ENCODE results near the gene TGIF1.

The TGIF1 gene

GRCh38 chr18:3485153-3486149, 35.5 kb downstream of the TGIF1 start:
- Histone ChIP-seq H3K4me3 (ENCODE audit: low read length in 2 of 2) (no peak overlapping the region), H3K27ac (ENCODE audit: low read length) (no peak overlapping the region), H3K27me3 (ENCODE audit: control insufficient read depth in 1 of 2, insufficient read depth in 2 of 2, low read length in 2 of 2) (no peaks in the 10 kb centered on the region), H3K36me3 (ENCODE audit: control insufficient read depth in 2 of 2, insufficient read depth in 2 of 2, low read length in 2 of 2) (no peaks in the 10 kb centered on the region), H3K4me1 (ENCODE audit: control insufficient read depth, insufficient read depth, low read length) (no peaks in the 10 kb centered on the region), H3K9ac (ENCODE audit: low read length in 2 of 2) (no peak overlapping the region), H3K9me3 (ENCODE audit: control insufficient read depth in 2 of 2, low read length in 2 of 2) (no peaks in the 10 kb centered on the region)

GRCh38 chr18:3486512-3486911, 36.5 kb downstream of the TGIF1 start:
- Histone ChIP-seq H3K36me3 (ENCODE audit: control insufficient read depth in 2 of 2, insufficient read depth in 2 of 2, low read length in 2 of 2) (no peaks in the 10 kb centered on the region), H3K27ac (ENCODE audit: low read length) (no peak overlapping the region), H3K4me3 (ENCODE audit: low read length in 2 of 2) (no peak overlapping the region), H3K27me3 (ENCODE audit: control insufficient read depth in 1 of 2, insufficient read depth in 2 of 2, low read length in 2 of 2) (no peaks in the 10 kb centered on the region), H3K9me3 (ENCODE audit: control insufficient read depth in 2 of 2, low read length in 2 of 2) (no peaks in the 10 kb centered on the region), H3K9ac (ENCODE audit: low read length in 2 of 2) (no peak overlapping the region), H3K4me1 (ENCODE audit: control insufficient read depth, insufficient read depth, low read length) (no peaks in the 10 kb centered on the region)

- Histone ChIP-seq H3K27me3 (ENCODE audit: control insufficient read depth in 1 of 2, insufficient read depth in 2 of 2, low read length in 2 of 2) (no peaks in the 10 kb centered on the region), H3K4me3 (ENCODE audit: low read length in 2 of 2) (no peak overlapping the region), H3K36me3 (ENCODE audit: control insufficient read depth in 2 of 2, insufficient read depth in 2 of 2, low read length in 2 of 2) (no peaks in the 10 kb centered on the region), H3K9ac (ENCODE audit: low read length in 2 of 2) (no peak overlapping the region), H3K4me1 (ENCODE audit: control insufficient read depth, insufficient read depth, low read length) (no peaks in the 10 kb centered on the region), H3K27ac (ENCODE audit: low read length) (no peak overlapping the region), H3K9me3 (ENCODE audit: control insufficient read depth in 2 of 2, low read length in 2 of 2) (no peaks in the 10 kb centered on the region)
Measured at GRCh38 chr18:3489462-3489861, 39.5 kb downstream of the TGIF1 start.

GRCh38 chr18:3491981-3492555, 42.1 kb downstream of the TGIF1 start:
- no peaks in the 10 kb centered on the region for H3K4me1 ChIP-seq (ENCODE audit: control insufficient read depth, insufficient read depth, low read length)
- no peak overlapping the region for H3K4me3 ChIP-seq (ENCODE audit: low read length in 2 of 2)
- H3K36me3 ChIP-seq (ENCODE audit: control insufficient read depth in 2 of 2, insufficient read depth in 2 of 2, low read length in 2 of 2), result no peaks in the 10 kb centered on the region
- no peak overlapping the region for H3K27ac ChIP-seq (ENCODE audit: low read length)
- H3K9me3 ChIP-seq (ENCODE audit: control insufficient read depth in 2 of 2, low read length in 2 of 2), result no peaks in the 10 kb centered on the region
- H3K9ac ChIP-seq (ENCODE audit: low read length in 2 of 2), result no peak overlapping the region
- no peaks in the 10 kb centered on the region for H3K27me3 ChIP-seq (ENCODE audit: control insufficient read depth in 1 of 2, insufficient read depth in 2 of 2, low read length in 2 of 2)

GRCh38 chr18:3492721-3493120, 42.7 kb downstream of the TGIF1 start:
- Histone ChIP-seq H3K27ac (ENCODE audit: low read length) (no peak overlapping the region), H3K27me3 (ENCODE audit: control insufficient read depth in 1 of 2, insufficient read depth in 2 of 2, low read length in 2 of 2) (no peaks in the 10 kb centered on the region), H3K36me3 (ENCODE audit: control insufficient read depth in 2 of 2, insufficient read depth in 2 of 2, low read length in 2 of 2) (no peaks in the 10 kb centered on the region), H3K4me3 (ENCODE audit: low read length in 2 of 2) (no peak overlapping the region), H3K9ac (ENCODE audit: low read length in 2 of 2) (no peak overlapping the region), H3K4me1 (ENCODE audit: control insufficient read depth, insufficient read depth, low read length) (no peaks in the 10 kb centered on the region), H3K9me3 (ENCODE audit: control insufficient read depth in 2 of 2, low read length in 2 of 2) (no peaks in the 10 kb centered on the region)

- Histone ChIP-seq H3K4me1 (ENCODE audit: control insufficient read depth, insufficient read depth, low read length) (no peaks in the 10 kb centered on the region), H3K4me3 (ENCODE audit: low read length in 2 of 2) (no peak overlapping the region), H3K27ac (ENCODE audit: low read length) (no peak overlapping the region)
Measured at GRCh38 chr18:3493501-3494244, 43.7 kb downstream of the TGIF1 start.

GRCh38 chr18:3494245-3494526, 44.2 kb downstream of the TGIF1 start:
- no peak overlapping the region for H3K9ac ChIP-seq (ENCODE audit: low read length in 2 of 2)
- no peak overlapping the region for H3K4me3 ChIP-seq (ENCODE audit: low read length in 2 of 2)
- no peaks in the 10 kb centered on the region for H3K36me3 ChIP-seq (ENCODE audit: control insufficient read depth in 2 of 2, insufficient read depth in 2 of 2, low read length in 2 of 2)
- H3K9me3 ChIP-seq (ENCODE audit: control insufficient read depth in 2 of 2, low read length in 2 of 2), result no peaks in the 10 kb centered on the region
- H3K4me1 ChIP-seq (ENCODE audit: control insufficient read depth, insufficient read depth, low read length), result no peaks in the 10 kb centered on the region
- H3K27me3 ChIP-seq (ENCODE audit: control insufficient read depth in 1 of 2, insufficient read depth in 2 of 2, low read length in 2 of 2), result no peaks in the 10 kb centered on the region
- H3K27ac ChIP-seq (ENCODE audit: low read length), result no peak overlapping the region

More at GRCh38 chr18:3493501-3494244, 43.7 kb downstream of the TGIF1 start:
- no peaks in the 10 kb centered on the region for H3K9me3 ChIP-seq (ENCODE audit: control insufficient read depth in 2 of 2, low read length in 2 of 2)
- H3K27me3 ChIP-seq (ENCODE audit: control insufficient read depth in 1 of 2, insufficient read depth in 2 of 2, low read length in 2 of 2), result no peaks in the 10 kb centered on the region
- H3K36me3 ChIP-seq (ENCODE audit: control insufficient read depth in 2 of 2, insufficient read depth in 2 of 2, low read length in 2 of 2), result no peaks in the 10 kb centered on the region
- no peak overlapping the region for H3K9ac ChIP-seq (ENCODE audit: low read length in 2 of 2)

- Histone ChIP-seq H3K9ac (ENCODE audit: low read length in 2 of 2) (no peak overlapping the region), H3K27ac (ENCODE audit: low read length) (no peak overlapping the region), H3K36me3 (ENCODE audit: control insufficient read depth in 2 of 2, insufficient read depth in 2 of 2, low read length in 2 of 2) (no peaks in the 10 kb centered on the region), H3K9me3 (ENCODE audit: control insufficient read depth in 2 of 2, low read length in 2 of 2) (no peaks in the 10 kb centered on the region), H3K4me1 (ENCODE audit: control insufficient read depth, insufficient read depth, low read length) (no peaks in the 10 kb centered on the region), H3K4me3 (ENCODE audit: low read length in 2 of 2) (no peak overlapping the region), H3K27me3 (ENCODE audit: control insufficient read depth in 1 of 2, insufficient read depth in 2 of 2, low read length in 2 of 2) (peaks cover 0 to under 1% of the 10 kb centered on the region in 2 donors)
Measured at GRCh38 chr18:3494569-3494968, 44.6 kb downstream of the TGIF1 start.

- no peak overlapping the region for H3K4me3 ChIP-seq (ENCODE audit: low read length in 2 of 2)
- peaks cover 5 to 7% of the 10 kb centered on the region in 2 donors for H3K27me3 ChIP-seq (ENCODE audit: control insufficient read depth in 1 of 2, insufficient read depth in 2 of 2, low read length in 2 of 2)
- H3K4me1 ChIP-seq (ENCODE audit: control insufficient read depth, insufficient read depth, low read length), result peaks cover 3% of the 10 kb centered on the region
- no peaks in the 10 kb centered on the region for H3K9me3 ChIP-seq (ENCODE audit: control insufficient read depth in 2 of 2, low read length in 2 of 2)
- H3K27ac ChIP-seq (ENCODE audit: low read length), result no peak overlapping the region
- H3K36me3 ChIP-seq (ENCODE audit: control insufficient read depth in 2 of 2, insufficient read depth in 2 of 2, low read length in 2 of 2), result no peaks in the 10 kb centered on the region
- no peak overlapping the region for H3K9ac ChIP-seq (ENCODE audit: low read length in 2 of 2)
Measured at GRCh38 chr18:3495691-3496430, 45.9 kb downstream of the TGIF1 start.

- Histone ChIP-seq H3K27ac (ENCODE audit: low read length) (no peak overlapping the region), H3K9ac (ENCODE audit: low read length in 2 of 2) (peak overlapping the region in 1 of 2 donors; percentile 51), H3K9me3 (ENCODE audit: control insufficient read depth in 2 of 2, low read length in 2 of 2) (no peaks in the 10 kb centered on the region), H3K4me3 (ENCODE audit: low read length in 2 of 2) (peak overlapping the region; percentile 38 to 64), H3K4me1 (ENCODE audit: control insufficient read depth, insufficient read depth, low read length) (peaks cover 3% of the 10 kb centered on the region), H3K36me3 (ENCODE audit: control insufficient read depth in 2 of 2, insufficient read depth in 2 of 2, low read length in 2 of 2) (no peaks in the 10 kb centered on the region), H3K27me3 (ENCODE audit: control insufficient read depth in 1 of 2, insufficient read depth in 2 of 2, low read length in 2 of 2) (peaks cover 10 to 11% of the 10 kb centered on the region in 2 donors)
Measured at GRCh38 chr18:3498698-3499471, 48.9 kb downstream of the TGIF1 start.
